HL-60 (cell line): ENCODE results near the gene LIG1.

Source experiments
- GABPA ChIP-seq: IDR thresholded peaks from 2 replicates; pipeline ENCODE4 v1.6.1; 2012; ENCODE audit warnings: low read depth
- POLR2AphosphoS5 ChIP-seq: IDR thresholded peaks from 2 replicates; pipeline ENCODE4 v1.6.1; 2012; ENCODE audit warnings: low read depth
- SPI1 ChIP-seq: IDR thresholded peaks from 2 replicates; pipeline ENCODE4 v1.6.1; 2012; ENCODE audit warnings: low read depth, mild to moderate bottlenecking, borderline replicate concordance
- TF ChIP-seq, protein P1 (sequence below): IDR thresholded peaks from one replicate; pipeline ENCODE4 v1.5.1; 2011; ENCODE audit warnings: low read length, control low read depth, inconsistent platforms; ENCODE audit not compliant: insufficient read depth
- TF ChIP-seq, protein P2 (sequence below): IDR thresholded peaks from 2 replicates; pipeline ENCODE4 v1.6.1; 2012; ENCODE audit warnings: low read depth; ENCODE audit not compliant: insufficient replicate concordance

DNA sequence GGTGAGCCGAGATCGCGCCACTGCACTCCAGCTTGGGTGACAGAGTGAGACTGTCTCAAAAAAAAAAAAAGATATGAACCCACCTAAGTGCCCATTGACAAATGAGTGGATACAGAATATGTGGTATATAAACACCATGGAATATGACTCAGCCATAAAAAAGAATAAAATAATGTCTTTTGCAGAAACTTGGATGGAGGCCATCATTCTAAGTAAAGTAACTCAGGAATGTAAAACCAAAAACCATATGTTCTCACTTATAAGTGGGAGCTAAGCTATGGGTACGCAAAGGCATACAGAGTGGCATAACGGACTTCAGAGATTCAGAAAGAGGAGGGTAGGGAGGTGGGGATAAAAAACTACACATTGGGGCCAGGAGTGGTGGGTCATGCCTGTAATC lies 89.0 kb downstream of the LIG1 start:
- TF ChIP-seq, protein P1, sequence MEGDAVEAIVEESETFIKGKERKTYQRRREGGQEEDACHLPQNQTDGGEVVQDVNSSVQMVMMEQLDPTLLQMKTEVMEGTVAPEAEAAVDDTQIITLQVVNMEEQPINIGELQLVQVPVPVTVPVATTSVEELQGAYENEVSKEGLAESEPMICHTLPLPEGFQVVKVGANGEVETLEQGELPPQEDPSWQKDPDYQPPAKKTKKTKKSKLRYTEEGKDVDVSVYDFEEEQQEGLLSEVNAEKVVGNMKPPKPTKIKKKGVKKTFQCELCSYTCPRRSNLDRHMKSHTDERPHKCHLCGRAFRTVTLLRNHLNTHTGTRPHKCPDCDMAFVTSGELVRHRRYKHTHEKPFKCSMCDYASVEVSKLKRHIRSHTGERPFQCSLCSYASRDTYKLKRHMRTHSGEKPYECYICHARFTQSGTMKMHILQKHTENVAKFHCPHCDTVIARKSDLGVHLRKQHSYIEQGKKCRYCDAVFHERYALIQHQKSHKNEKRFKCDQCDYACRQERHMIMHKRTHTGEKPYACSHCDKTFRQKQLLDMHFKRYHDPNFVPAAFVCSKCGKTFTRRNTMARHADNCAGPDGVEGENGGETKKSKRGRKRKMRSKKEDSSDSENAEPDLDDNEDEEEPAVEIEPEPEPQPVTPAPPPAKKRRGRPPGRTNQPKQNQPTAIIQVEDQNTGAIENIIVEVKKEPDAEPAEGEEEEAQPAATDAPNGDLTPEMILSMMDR, result no peak
- TF ChIP-seq POLR2AphosphoS5 (no peak), GABPA (no peak), SPI1 (no peak)
- TF ChIP-seq, protein P2, sequence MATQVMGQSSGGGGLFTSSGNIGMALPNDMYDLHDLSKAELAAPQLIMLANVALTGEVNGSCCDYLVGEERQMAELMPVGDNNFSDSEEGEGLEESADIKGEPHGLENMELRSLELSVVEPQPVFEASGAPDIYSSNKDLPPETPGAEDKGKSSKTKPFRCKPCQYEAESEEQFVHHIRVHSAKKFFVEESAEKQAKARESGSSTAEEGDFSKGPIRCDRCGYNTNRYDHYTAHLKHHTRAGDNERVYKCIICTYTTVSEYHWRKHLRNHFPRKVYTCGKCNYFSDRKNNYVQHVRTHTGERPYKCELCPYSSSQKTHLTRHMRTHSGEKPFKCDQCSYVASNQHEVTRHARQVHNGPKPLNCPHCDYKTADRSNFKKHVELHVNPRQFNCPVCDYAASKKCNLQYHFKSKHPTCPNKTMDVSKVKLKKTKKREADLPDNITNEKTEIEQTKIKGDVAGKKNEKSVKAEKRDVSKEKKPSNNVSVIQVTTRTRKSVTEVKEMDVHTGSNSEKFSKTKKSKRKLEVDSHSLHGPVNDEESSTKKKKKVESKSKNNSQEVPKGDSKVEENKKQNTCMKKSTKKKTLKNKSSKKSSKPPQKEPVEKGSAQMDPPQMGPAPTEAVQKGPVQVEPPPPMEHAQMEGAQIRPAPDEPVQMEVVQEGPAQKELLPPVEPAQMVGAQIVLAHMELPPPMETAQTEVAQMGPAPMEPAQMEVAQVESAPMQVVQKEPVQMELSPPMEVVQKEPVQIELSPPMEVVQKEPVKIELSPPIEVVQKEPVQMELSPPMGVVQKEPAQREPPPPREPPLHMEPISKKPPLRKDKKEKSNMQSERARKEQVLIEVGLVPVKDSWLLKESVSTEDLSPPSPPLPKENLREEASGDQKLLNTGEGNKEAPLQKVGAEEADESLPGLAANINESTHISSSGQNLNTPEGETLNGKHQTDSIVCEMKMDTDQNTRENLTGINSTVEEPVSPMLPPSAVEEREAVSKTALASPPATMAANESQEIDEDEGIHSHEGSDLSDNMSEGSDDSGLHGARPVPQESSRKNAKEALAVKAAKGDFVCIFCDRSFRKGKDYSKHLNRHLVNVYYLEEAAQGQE, result no peak
